Endodermal cell (in vitro differentiated cells): Measurements from ENCODE around the gene PTPRM. TPM values are rescaled to one million over a fixed set of nuclear protein-coding genes. Genes with fewer than 3 reads are reported as not detected.
A peak's percentile ranks its signal among the peaks of the same experiment; 100 is the strongest.

Experiments used
- DNase-seq: peaks from one replicate; pipeline ENCODE4 v3.0.0-alpha.2; 2017
- H3K27ac ChIP-seq: 2 replicates; pipeline ENCODE4 v1.5.1; 2013; ENCODE audit warnings: mild to moderate bottlenecking, low read depth, low read length, moderate library complexity
- H3K27me3 ChIP-seq: 2 replicates; pipeline ENCODE4 v1.6.1; 2013; ENCODE audit warnings: mild to moderate bottlenecking, low read length, moderate library complexity; ENCODE audit not compliant: insufficient read depth, control insufficient read depth, poor library complexity, severe bottlenecking
- H3K36me3 ChIP-seq: 2 replicates; pipeline ENCODE4 v1.7.0; 2013; ENCODE audit warnings: mild to moderate bottlenecking, low read length, moderate library complexity; ENCODE audit not compliant: control insufficient read depth, insufficient read depth
- H3K4me1 ChIP-seq: one replicate; pipeline ENCODE4 v1.7.0; 2013; ENCODE audit warnings: low read length; ENCODE audit not compliant: control insufficient read depth, insufficient read depth
- H3K4me3 ChIP-seq: 2 replicates; pipeline ENCODE4 v1.5.1; 2013; ENCODE audit warnings: mild to moderate bottlenecking, low read length, moderate library complexity
- H3K9ac ChIP-seq: 2 replicates; pipeline ENCODE4 v1.6.1; 2013; ENCODE audit warnings: mild to moderate bottlenecking, low read length, moderate library complexity; ENCODE audit not compliant: poor library complexity, severe bottlenecking; ENCODE audit errors: extremely low read depth
- H3K9me3 ChIP-seq: 2 replicates; pipeline ENCODE4 v1.6.1; 2013; ENCODE audit warnings: mild to moderate bottlenecking, low read length, moderate library complexity; ENCODE audit not compliant: control insufficient read depth
- H3K27ac Mint-ChIP-seq: 2 replicates; pipeline ENCODE4 v1.8.0; 2020; ENCODE audit warnings: mixed read lengths
- H3K27me3 Mint-ChIP-seq: 2 replicates; pipeline ENCODE4 v1.8.0; 2021; ENCODE audit warnings: mild to moderate bottlenecking, mixed read lengths; ENCODE audit not compliant: insufficient read depth
- H3K36me3 Mint-ChIP-seq: 2 replicates; pipeline ENCODE4 v1.8.0; 2020; ENCODE audit warnings: low read depth, mixed read lengths
- H3K4me1 Mint-ChIP-seq: 2 replicates; pipeline ENCODE4 v1.8.0; 2020; ENCODE audit warnings: mixed read lengths
- H3K4me3 Mint-ChIP-seq: 2 replicates; pipeline ENCODE4 v1.8.0; 2020; ENCODE audit warnings: mild to moderate bottlenecking, moderate library complexity, mixed read lengths
- H3K9me3 Mint-ChIP-seq: 2 replicates; pipeline ENCODE4 v1.8.0; 2020; ENCODE audit warnings: mild to moderate bottlenecking, mixed read lengths
- CTCF ChIP-seq: fragments of 200-600 bp; sonication (generic); conservative IDR thresholded peaks from 2 replicates; pipeline ENCODE4 v1.5.0; 2021; ENCODE audit warnings: antibody characterized with exemption, mild to moderate bottlenecking
- WGBS, 2 experiments: methylation state at CpG; one replicate each; pipeline versions ENCODE4 v1.1.5 to v1.1.7; 2013; ENCODE audit warnings: missing lambda C conversion rate in 2 of 2, mixed read lengths in 1 of 2; ENCODE audit not compliant: insufficient coverage in 1 of 2, insufficient read length in 1 of 2; 5-methylcytosine and 5-hydroxymethylcytosine counted together
- total RNA-seq, 2 donors: library from RNA; stranded (reverse); fragmentation: NEBNext Ultra II Directional in 1 of 2; extraction: Animal tissue kit (Norgen Biotek cat#: 25700) in 1 of 2; gene quantifications; 2 replicates in 1 of 2; 3 replicates in 1 of 2; pipeline ENCODE4 v1.2.1, GENCODE V29; 2021

PTPRM gene
- total RNA-seq, 2 donors from 2014 or later: 47.2 to 57.6 TPM

- H3K27ac Mint-ChIP-seq: no peak overlapping the region
These were observed 833.7 kb downstream of the PTPRM start for GRCh38 chr18:8400825-8401224.

GRCh38 chr18:8401606-8402005 is 834.5 kb downstream of the PTPRM start:
- WGBS, 2 experiments: 88 to 95% methylated on average over 12 to 17 of the region's 17 CpGs
- no peak for TF ChIP-seq CTCF
- peaks cover 38% of the 10 kb centered on the region for H3K36me3 Mint-ChIP-seq

More at GRCh38 chr18:8400825-8401224, 833.7 kb downstream of the PTPRM start:
- no peak for TF ChIP-seq CTCF
- Mint-ChIP-seq H3K9me3 (peaks cover 3% of the 10 kb centered on the region), H3K4me1 (no peaks in the 10 kb centered on the region), H3K27me3 (no peaks in the 10 kb centered on the region), H3K4me3 (no peak overlapping the region), H3K36me3 (peaks cover 37% of the 10 kb centered on the region)
- H3K27me3 ChIP-seq: no peaks in the 10 kb centered on the region
- H3K36me3 ChIP-seq: peaks cover 51% of the 10 kb centered on the region
- H3K9me3 ChIP-seq: no peaks in the 10 kb centered on the region
- DNase-seq: no peak
- no peaks in the 10 kb centered on the region for H3K4me1 ChIP-seq
- 50 to 81% methylated on average over 1 to 2 of the region's 2 CpGs for WGBS, 2 experiments
- H3K9ac ChIP-seq: no peak overlapping the region
- no peak overlapping the region for H3K4me3 ChIP-seq
- no peak overlapping the region for H3K27ac ChIP-seq

GRCh38 chr18:8402237-8402636 is 835.1 kb downstream of the PTPRM start:
- Histone ChIP-seq H3K27me3 (no peaks in the 10 kb centered on the region), H3K9me3 (no peaks in the 10 kb centered on the region), H3K9ac (no peak overlapping the region), H3K27ac (no peak overlapping the region), H3K4me3 (no peak overlapping the region), H3K36me3 (peaks cover 49% of the 10 kb centered on the region), H3K4me1 (no peaks in the 10 kb centered on the region)
- H3K36me3 Mint-ChIP-seq: peaks cover 44% of the 10 kb centered on the region
- H3K9me3 Mint-ChIP-seq: peaks cover 3% of the 10 kb centered on the region
- peak; percentile 59 for DNase-seq
- no peak overlapping the region for H3K4me3 Mint-ChIP-seq
- TF ChIP-seq CTCF: peak; percentile 49
- H3K27me3 Mint-ChIP-seq: no peaks in the 10 kb centered on the region
- H3K27ac Mint-ChIP-seq: no peak overlapping the region
- 89 to 91% methylated on average over 4 of the region's 4 CpGs for WGBS, 2 experiments
- no peaks in the 10 kb centered on the region for H3K4me1 Mint-ChIP-seq

More at GRCh38 chr18:8401606-8402005, 834.5 kb downstream of the PTPRM start:
- Histone ChIP-seq H3K4me3 (no peak overlapping the region), H3K36me3 (peaks cover 50% of the 10 kb centered on the region), H3K4me1 (no peaks in the 10 kb centered on the region), H3K27me3 (no peaks in the 10 kb centered on the region), H3K27ac (no peak overlapping the region), H3K9ac (no peak overlapping the region), H3K9me3 (no peaks in the 10 kb centered on the region)
- Mint-ChIP-seq H3K4me1 (no peaks in the 10 kb centered on the region), H3K27ac (no peak overlapping the region), H3K27me3 (no peaks in the 10 kb centered on the region), H3K4me3 (no peak overlapping the region), H3K9me3 (peaks cover 3% of the 10 kb centered on the region)
- no peak for DNase-seq
